Naive thymus-derived CD8-positive, alpha-beta T cell (primary cell): Measurements from ENCODE around the gene PCF11. TPM values are rescaled to one million over a fixed set of nuclear protein-coding genes. Genes with fewer than 3 reads are reported as not detected.
"Not testable (repeated sequence)": the region's sequence is repeated elsewhere in the genome, so short reads cannot be mapped to it uniquely, and the experiment has no call there.

Experiments used
- ATAC-seq, 2 donors: fragments of 150-1000 bp; cut with Tn5 transposase in 1 of 2; sonication (Bioruptor Pico), chemical (Tn5 transposase) in 1 of 2; 1 replicate in 1 of 2; 2 replicates in 1 of 2; pipeline ENCODE4 v1.10.0; 2021; ENCODE audit warnings: mild to moderate bottlenecking in 2 of 2, moderate library complexity in 2 of 2
- POLR2A ChIA-PET: fragments of 350-600 bp; sonication (Branson Sonifier 250); formaldehyde crosslinking; loops from one replicate; lab custom pipeline; 2021; ENCODE audit warnings: antibody characterized with exemption; lab: Charles Lee
- DNase-seq, 10 donors: peaks; one replicate each; pipeline versions ENCODE4 v3.0.0 to v3.0.0-alpha.2; 2020 to 2022
- H3K27ac Mint-ChIP-seq, 10 donors: one replicate each; pipeline ENCODE4 v1.8.0; 2020 to 2022; ENCODE audit warnings: mild to moderate bottlenecking in 10 of 10, mixed read lengths in 10 of 10, moderate library complexity in 4 of 10, inconsistent platforms in 1 of 10
- H3K27me3 Mint-ChIP-seq, 5 donors: one replicate each; pipeline ENCODE4 v1.8.0; 2021 to 2022; ENCODE audit warnings: mixed read lengths in 5 of 5
- H3K36me3 Mint-ChIP-seq, 3 donors: one replicate each; pipeline ENCODE4 v1.8.0; 2020 to 2022; ENCODE audit warnings: mixed read lengths in 3 of 3, mild to moderate bottlenecking in 2 of 3, inconsistent platforms in 1 of 3
- H3K4me1 Mint-ChIP-seq, 4 donors: one replicate each; pipeline ENCODE4 v1.8.0; 2021 to 2022; ENCODE audit warnings: mixed read lengths in 4 of 4
- H3K4me3 Mint-ChIP-seq, 10 donors: one replicate each; pipeline ENCODE4 v1.8.0; 2020 to 2022; ENCODE audit warnings: mild to moderate bottlenecking in 10 of 10, mixed read lengths in 10 of 10, moderate library complexity in 6 of 10, inconsistent platforms in 1 of 10
- H3K9me3 Mint-ChIP-seq, 9 donors: one replicate each; pipeline ENCODE4 v1.8.0; 2020 to 2022; ENCODE audit warnings: mixed read lengths in 9 of 9, mild to moderate bottlenecking in 3 of 9, inconsistent platforms in 1 of 9, moderate library complexity in 1 of 9
- polyA plus RNA-seq, 3 donors: library from polyadenylated mRNA; unstranded; fragments of 300-500 nt; fragmentation: Illumina TruSeq; gene quantifications; one replicate each; pipeline ENCODE4 v1.2.3, GENCODE V29; 2021
- total RNA-seq, 8 experiments: library from RNA in 2 of 8; stranded (reverse) in 2 of 8; gene quantifications; one replicate each; pipeline ENCODE4 v1.2.3 and lab custom pipeline; 2021 to 2026

Gene PCF11
- total and polyA plus RNA-seq, 5 experiments from 2014 or later: 22.5 to 199 (median 33.6) TPM

- Mint-ChIP-seq H3K27me3 (no peaks in the 10 kb centered on the region), H3K36me3 (peaks cover 15 to 30% (median 18%) of the 10 kb centered on the region in 3 donors), H3K4me1 (peaks cover 32 to 58% (median 54%) of the 10 kb centered on the region in 4 donors), H3K4me3 (peak overlapping the region; percentile 93 to 100 (median 100)), H3K27ac (peak overlapping the region; percentile 94 to 100 (median 100)), H3K9me3 (no peaks in the 10 kb centered on the region)
- ATAC-seq: peak in 1 of 2 donors; percentile 10
- peak in 2 of 10 donors; percentile 12 to 21 for DNase-seq
- POLR2A ChIA-PET: interaction anchor here (2.7 kb wide), 1 partner anchor 295 kb away, joined by 20 read pairs; the partner anchor contains the start of genes DDIAS and PRCP
These were observed 38.2 kb downstream of the PCF11 start for GRCh38 chr11:83195143-83195466.

DNA sequence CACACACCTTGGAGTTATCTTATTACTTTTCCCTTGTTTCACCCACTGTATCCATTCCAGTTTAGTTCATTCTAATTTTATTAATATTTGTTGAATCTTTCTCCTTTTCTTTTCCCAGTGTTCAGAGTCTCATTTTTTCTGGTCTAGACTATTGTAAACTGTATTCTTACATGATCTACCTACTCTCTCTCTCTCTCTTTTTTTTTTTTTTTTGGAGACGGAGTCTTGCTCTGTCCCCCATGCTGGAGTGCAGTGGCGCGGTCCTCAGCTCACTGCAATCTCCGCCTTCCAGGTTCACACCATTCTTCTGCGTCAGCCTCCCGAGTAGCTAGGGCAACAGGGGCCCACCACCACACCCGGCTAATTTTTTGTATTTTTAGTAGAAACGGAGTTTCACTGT is 38.7 kb downstream of the PCF11 start:
- Mint-ChIP-seq H3K27me3 (no peaks in the 10 kb centered on the region), H3K4me3 (peak overlapping the region; percentile 34 to 100 (median 99)), H3K9me3 (no peaks in the 10 kb centered on the region), H3K4me1 (peaks cover 35 to 62% (median 55%) of the 10 kb centered on the region in 4 donors), H3K36me3 (peaks cover 17 to 30% (median 18%) of the 10 kb centered on the region in 3 donors), H3K27ac (peak overlapping the region; percentile 35 to 100 (median 96))
- ATAC-seq: no peak
- DNase-seq: no peak
- POLR2A ChIA-PET: interaction anchor here (0.7 to 2.7 kb wide), 2 partner anchors 167 to 295 kb away, joined by 3 to 20 read pairs; partner anchors contain the start of genes DDIAS and PRCP

DNA sequence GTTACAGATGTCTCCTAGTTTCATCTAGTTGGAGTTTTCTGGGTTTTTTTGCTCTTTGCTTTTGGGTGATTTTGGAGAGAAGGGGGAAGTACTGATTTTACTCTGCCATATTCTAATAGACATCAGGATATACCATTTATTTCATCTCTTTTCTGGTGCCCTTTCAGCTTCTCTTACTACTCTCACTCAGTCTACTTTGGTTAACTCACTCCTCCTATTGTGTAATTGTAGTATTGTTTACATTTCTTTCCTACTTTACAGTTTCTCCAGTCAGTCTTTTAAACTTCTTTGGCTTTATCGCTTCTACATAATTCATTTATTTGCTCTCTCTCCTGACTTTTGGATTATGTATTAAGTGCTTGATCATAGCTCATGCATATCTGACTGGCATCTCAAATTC is 43.1 kb downstream of the PCF11 start:
- Mint-ChIP-seq H3K36me3 (peaks cover 7 to 49% (median 38%) of the 10 kb centered on the region in 3 donors), H3K4me1 (peaks cover 22 to 34% (median 29%) of the 10 kb centered on the region in 4 donors), H3K9me3 (no peaks in the 10 kb centered on the region), H3K4me3 (no peak overlapping the region), H3K27me3 (no peaks in the 10 kb centered on the region), H3K27ac (peak overlapping the region in 2 of 10 donors; percentile 5 to 13)
- no peak for ATAC-seq
- DNase-seq: no peak
- POLR2A ChIA-PET: interaction anchor here (1.1 to 1.7 kb wide), 2 partner anchors 11 to 43 kb away, joined by 3 to 4 read pairs; partner anchors contain the start of gene PCF11

DNA sequence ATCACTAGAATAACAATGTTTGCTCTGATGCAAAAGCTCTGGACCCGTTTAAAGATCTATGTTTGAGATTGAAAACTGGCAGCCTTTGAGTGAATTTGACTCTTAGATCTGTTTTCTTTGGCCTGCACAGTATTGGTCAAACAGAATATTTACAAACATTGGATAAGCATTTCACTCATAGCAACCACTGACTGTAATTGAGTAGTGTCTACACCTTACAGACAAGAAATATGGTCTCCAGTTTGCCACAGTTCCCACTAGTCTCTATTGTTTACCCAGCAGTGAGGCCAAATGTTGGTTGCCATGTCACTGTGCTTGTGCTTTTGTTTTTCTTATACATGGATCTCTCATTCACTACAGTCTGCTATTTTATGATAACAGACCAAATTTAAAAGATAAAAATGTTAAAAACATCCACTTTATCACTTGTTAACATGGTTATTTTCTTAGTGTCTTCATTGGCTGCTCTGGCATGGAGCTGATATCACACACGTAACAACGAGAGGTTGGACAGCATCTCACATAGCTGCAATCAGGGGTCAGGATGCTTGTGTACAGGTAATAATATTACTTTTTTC is 48.8 kb downstream of the PCF11 start:
- Mint-ChIP-seq H3K27me3 (no peaks in the 10 kb centered on the region), H3K4me1 (peaks cover 0 to 2% (median 0%) of the 10 kb centered on the region in 4 donors), H3K27ac (no peak overlapping the region), H3K36me3 (peaks cover 0 to 69% (median 39%) of the 10 kb centered on the region in 3 donors), H3K4me3 (no peak overlapping the region), H3K9me3 (no peaks in the 10 kb centered on the region)
- POLR2A ChIA-PET: interaction anchor here (0.6 kb wide), 1 partner anchor 322 kb away, joined by 3 read pairs; no protein-coding TSS in a partner anchor
- no peak for DNase-seq
- no peak for ATAC-seq

GRCh38 chr11:83206221-83206620 is 49.3 kb downstream of the PCF11 start:
- Mint-ChIP-seq H3K27me3 (no peaks in the 10 kb centered on the region), H3K4me1 (peaks cover 0 to 2% (median 0%) of the 10 kb centered on the region in 4 donors), H3K4me3 (no peak overlapping the region), H3K36me3 (peaks cover 0 to 69% (median 34%) of the 10 kb centered on the region in 3 donors), H3K9me3 (no peaks in the 10 kb centered on the region), H3K27ac (no peak overlapping the region)
- POLR2A ChIA-PET: no interaction called here
- DNase-seq (no peak), ATAC-seq (no peak)

DNA sequence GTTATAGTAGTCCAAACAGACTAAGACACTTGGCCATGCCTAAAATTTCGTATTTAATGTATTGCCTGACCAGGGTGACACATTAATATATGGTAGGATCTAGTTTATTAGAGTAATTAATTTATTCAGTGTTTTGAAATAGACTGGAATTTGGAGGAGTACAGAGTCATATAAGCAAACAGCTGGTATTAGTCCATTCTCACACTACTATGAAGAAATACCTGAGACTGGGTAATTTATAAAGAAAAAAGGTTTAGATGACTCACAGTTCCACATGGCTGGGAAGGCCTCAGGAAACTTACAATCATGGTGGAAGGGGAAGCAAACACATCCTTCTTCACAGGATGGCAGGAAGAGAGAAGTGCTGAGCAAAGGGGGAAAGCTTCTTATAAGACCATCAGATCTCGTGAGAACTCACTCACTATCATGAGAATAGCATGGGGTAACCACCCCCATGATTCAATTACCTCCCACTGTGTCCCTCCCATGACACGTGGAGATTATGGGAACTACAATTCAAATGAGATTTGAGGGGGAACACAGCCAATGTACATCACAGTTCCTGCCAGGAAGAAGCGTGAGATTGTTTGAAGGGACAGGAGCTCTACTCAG is 49.9 kb downstream of the PCF11 start:
- H3K4me1 Mint-ChIP-seq, H3K27ac Mint-ChIP-seq, H3K9me3 Mint-ChIP-seq, POLR2A ChIA-PET, H3K27me3 Mint-ChIP-seq, H3K4me3 Mint-ChIP-seq, ATAC-seq, DNase-seq: not testable (repeated sequence)
- peaks cover 0 to 69% (median 28%) of the 10 kb centered on the region in 3 donors for H3K36me3 Mint-ChIP-seq

DNA sequence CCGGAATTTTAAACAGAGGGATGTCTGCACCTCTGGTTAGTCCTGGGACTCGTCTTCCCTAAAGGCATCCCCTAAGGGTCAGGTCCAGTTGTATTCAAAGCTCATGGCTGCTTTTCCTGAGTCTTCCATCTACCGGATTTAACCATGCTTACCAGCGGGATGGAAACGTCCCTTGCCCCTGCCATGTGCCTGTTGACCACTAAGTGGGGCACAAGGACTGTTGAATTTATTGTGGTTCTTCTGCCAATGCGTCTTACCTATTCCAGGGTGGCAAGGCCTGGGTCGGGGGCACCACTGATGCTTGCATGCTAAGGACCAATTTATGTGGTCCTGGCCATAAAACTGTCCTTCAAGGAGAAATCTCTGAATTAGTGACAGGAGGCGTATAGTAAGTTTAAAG is 62.2 kb downstream of the PCF11 start:
- POLR2A ChIA-PET: no interaction called here
- no peak for ATAC-seq

DNA sequence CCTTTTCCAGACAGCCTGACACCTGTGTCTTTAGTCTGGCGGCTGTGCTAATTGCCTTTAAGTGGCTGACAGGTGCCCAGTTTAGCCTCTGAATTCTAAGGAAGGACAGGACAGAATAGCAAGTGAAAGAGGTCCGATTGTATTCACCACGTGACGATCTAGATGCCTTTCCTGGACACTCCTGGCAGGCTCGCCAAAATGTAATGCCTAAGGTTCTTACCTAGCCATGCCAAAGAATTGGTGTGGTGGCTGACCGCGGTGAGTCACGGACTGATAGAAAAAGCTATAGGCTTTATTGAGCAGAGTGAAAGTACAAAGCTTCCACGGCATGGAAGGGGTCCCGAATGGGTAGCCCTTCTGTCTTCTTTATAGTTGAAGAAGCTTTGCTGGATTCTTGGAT is 63.3 kb downstream of the PCF11 start:
- ATAC-seq (no peak), DNase-seq (no peak)
- Mint-ChIP-seq H3K27me3 (no peaks in the 10 kb centered on the region), H3K4me3 (no peak overlapping the region), H3K4me1 (no peaks in the 10 kb centered on the region), H3K36me3 (peaks cover 0 to 4% (median 3%) of the 10 kb centered on the region in 3 donors), H3K27ac (no peak overlapping the region), H3K9me3 (no peaks in the 10 kb centered on the region)
- POLR2A ChIA-PET: no interaction called here

More for the DNA sequence above, 62.2 kb downstream of the PCF11 start:
- H3K4me1 Mint-ChIP-seq: no peaks in the 10 kb centered on the region
- H3K36me3 Mint-ChIP-seq: peaks cover 0 to 9% (median 4%) of the 10 kb centered on the region in 3 donors
- H3K4me3 Mint-ChIP-seq: no peak overlapping the region
- no peak overlapping the region for H3K27ac Mint-ChIP-seq
- H3K27me3 Mint-ChIP-seq: no peaks in the 10 kb centered on the region
- no peaks in the 10 kb centered on the region for H3K9me3 Mint-ChIP-seq
- DNase-seq: no peak

- no peak overlapping the region for H3K27ac Mint-ChIP-seq
- POLR2A ChIA-PET: no interaction called here
These were observed 64.8 kb downstream of the PCF11 start for GRCh38 chr11:83221694-83222093.

DNA sequence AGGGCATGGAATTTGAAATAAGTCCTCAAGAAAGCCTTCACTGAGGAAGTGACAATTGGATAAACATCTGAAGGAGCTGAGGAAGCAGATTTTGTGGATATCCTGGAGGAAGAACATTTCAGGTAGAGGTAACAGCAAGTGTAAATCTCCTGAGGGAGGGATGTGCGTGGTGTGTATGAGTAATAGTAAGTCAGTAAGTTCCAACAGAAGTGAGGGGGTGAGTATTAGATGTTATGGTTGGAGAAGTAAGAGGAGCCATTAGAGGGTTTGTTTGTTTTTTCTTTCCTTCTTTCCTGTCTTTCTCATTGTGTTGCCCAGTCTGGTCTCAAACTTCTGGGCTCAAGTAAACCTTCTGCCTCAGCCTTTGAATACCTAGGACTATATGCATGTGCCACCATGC is 65.6 kb downstream of the PCF11 start:
- POLR2A ChIA-PET: no interaction called here
- Mint-ChIP-seq H3K9me3 (no peaks in the 10 kb centered on the region), H3K27me3 (no peaks in the 10 kb centered on the region), H3K27ac (no peak overlapping the region), H3K4me1 (no peaks in the 10 kb centered on the region), H3K36me3 (no peaks in the 10 kb centered on the region), H3K4me3 (no peak overlapping the region)
- no peak for DNase-seq
- no peak for ATAC-seq

More at GRCh38 chr11:83221694-83222093, 64.8 kb downstream of the PCF11 start:
- Mint-ChIP-seq H3K4me1 (no peaks in the 10 kb centered on the region), H3K9me3 (no peaks in the 10 kb centered on the region), H3K27me3 (no peaks in the 10 kb centered on the region), H3K36me3 (no peaks in the 10 kb centered on the region), H3K4me3 (no peak overlapping the region)
- no peak for ATAC-seq
- DNase-seq: no peak

DNA sequence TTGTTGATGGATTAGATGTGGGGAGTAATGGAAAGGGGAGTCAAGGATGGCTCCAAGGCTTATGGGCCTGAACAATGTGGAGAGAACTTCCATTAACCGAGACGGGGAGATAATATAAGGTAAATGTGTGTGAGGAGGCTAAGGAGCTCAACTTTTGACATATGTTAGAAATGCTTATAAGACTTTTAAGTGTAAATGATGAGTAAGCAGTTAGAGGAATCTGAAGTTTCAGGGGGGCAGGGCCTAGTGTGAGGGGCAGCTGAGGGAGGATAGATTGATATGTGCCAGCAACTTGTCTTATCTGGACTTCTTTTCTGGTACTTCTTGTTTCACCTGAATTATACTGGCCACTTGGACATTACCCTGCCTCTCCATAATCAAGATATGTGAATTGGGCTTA is 66.5 kb downstream of the PCF11 start:
- POLR2A ChIA-PET: no interaction called here

DNA sequence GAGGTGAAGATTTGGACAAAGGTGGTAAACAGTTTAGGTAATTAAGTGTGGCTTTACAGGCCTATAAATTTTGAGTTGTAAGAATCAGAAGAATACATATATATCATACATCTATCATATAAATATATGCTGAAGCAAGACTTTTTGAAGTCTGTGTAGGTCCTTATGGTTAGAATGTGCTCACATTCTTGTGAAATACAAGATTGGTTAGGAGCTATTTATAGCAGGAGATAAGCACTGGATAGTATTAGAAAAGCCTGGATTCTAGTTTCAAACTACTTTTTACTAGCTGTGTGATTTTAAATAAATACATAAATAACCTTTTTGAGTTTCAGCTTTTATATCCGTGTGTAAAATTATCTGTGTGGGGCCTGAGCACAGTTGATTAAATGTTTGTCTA is 78.9 kb downstream of the PCF11 start:
- ATAC-seq (no peak), DNase-seq (no peak)
- Mint-ChIP-seq H3K27me3 (peaks cover 0 to 3% (median 0%) of the 10 kb centered on the region in 5 donors), H3K9me3 (peaks cover 0 to 5% (median 0%) of the 10 kb centered on the region in 9 donors), H3K36me3 (peaks cover 0 to 31% (median 12%) of the 10 kb centered on the region in 3 donors), H3K27ac (peak overlapping the region in 1 of 10 donors; percentile 32), H3K4me3 (no peak overlapping the region), H3K4me1 (peaks cover 0 to 2% (median 0%) of the 10 kb centered on the region in 4 donors)
- POLR2A ChIA-PET: no interaction called here

More for the DNA sequence above, 66.5 kb downstream of the PCF11 start:
- ATAC-seq (no peak), DNase-seq (no peak)
- no peaks in the 10 kb centered on the region for H3K4me1 Mint-ChIP-seq
- H3K27me3 Mint-ChIP-seq: no peaks in the 10 kb centered on the region
- no peak overlapping the region for H3K27ac Mint-ChIP-seq
- no peak overlapping the region for H3K4me3 Mint-ChIP-seq
- H3K9me3 Mint-ChIP-seq: no peaks in the 10 kb centered on the region
- H3K36me3 Mint-ChIP-seq: peaks cover 0 to 2% (median 0%) of the 10 kb centered on the region in 3 donors
